ENCODE measurements around the gene ST3GAL2.

Gene ST3GAL2

GRCh38 chr16:70395345-70395901, 43.5 kb downstream of the ST3GAL2 start:
- TF ChIP-seq, protein P1, sequence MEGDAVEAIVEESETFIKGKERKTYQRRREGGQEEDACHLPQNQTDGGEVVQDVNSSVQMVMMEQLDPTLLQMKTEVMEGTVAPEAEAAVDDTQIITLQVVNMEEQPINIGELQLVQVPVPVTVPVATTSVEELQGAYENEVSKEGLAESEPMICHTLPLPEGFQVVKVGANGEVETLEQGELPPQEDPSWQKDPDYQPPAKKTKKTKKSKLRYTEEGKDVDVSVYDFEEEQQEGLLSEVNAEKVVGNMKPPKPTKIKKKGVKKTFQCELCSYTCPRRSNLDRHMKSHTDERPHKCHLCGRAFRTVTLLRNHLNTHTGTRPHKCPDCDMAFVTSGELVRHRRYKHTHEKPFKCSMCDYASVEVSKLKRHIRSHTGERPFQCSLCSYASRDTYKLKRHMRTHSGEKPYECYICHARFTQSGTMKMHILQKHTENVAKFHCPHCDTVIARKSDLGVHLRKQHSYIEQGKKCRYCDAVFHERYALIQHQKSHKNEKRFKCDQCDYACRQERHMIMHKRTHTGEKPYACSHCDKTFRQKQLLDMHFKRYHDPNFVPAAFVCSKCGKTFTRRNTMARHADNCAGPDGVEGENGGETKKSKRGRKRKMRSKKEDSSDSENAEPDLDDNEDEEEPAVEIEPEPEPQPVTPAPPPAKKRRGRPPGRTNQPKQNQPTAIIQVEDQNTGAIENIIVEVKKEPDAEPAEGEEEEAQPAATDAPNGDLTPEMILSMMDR (IDR thresholded peaks at IDR 0.05): peak; percentile 27
- no peak for DNase-seq (ENCODE audit: low spot score)
- Histone ChIP-seq H3K4me3 (no peak overlapping the region), H3K27ac (no peak overlapping the region)

- TF ChIP-seq, protein P1 (IDR thresholded peaks at IDR 0.05): no peak
- DNase-seq (ENCODE audit: low spot score): no peak
- Histone ChIP-seq H3K27ac (no peak overlapping the region), H3K4me3 (no peak overlapping the region)
Measured at GRCh38 chr16:70394853-70395252, 44.0 kb downstream of the ST3GAL2 start.

- DNase-seq (ENCODE audit: low spot score): no peak
- TF ChIP-seq, protein P1 (IDR thresholded peaks at IDR 0.05): no peak
- H3K27ac ChIP-seq: no peak overlapping the region
- H3K4me3 ChIP-seq: no peak overlapping the region
Measured at GRCh38 chr16:70393662-70394061, 45.2 kb downstream of the ST3GAL2 start.

GRCh38 chr16:70392606-70393005, 46.3 kb downstream of the ST3GAL2 start:
- TF ChIP-seq, protein P1 (IDR thresholded peaks at IDR 0.05): no peak
- DNase-seq (ENCODE audit: low spot score): no peak
- no peak overlapping the region for H3K4me3 ChIP-seq
- no peak overlapping the region for H3K27ac ChIP-seq

DNA sequence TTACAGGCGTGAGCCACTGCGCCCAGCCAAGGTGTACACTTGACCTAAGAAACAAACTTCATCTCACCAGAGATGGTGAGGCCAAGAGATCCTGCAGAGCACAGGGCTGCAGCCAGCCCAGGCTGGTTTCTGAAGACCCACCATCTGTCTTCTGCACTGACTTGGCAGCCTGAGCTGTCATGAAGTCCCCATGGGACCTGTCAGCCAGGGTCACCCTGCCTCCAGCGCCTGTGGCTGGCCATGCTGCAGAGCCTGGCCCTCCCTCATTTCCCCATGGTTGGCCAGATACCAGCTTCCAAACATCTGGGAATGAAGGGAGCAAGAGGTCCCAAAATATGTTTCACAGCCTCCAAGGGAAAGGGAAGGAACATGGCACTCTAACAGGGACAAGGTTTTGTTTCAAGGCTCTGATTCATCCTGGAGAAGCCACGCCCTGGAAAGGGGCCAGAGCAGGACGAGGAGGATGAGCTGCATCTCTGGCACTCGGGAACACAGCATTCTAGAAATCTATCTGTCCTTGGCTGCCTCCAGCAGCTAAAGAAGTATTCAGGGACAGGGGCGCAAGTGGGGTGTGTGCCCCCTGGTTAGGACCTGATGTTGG, 46.9 kb downstream of the ST3GAL2 start:
- DNase-seq (ENCODE audit: low spot score): no peak
- TF ChIP-seq, protein P1 (IDR thresholded peaks at IDR 0.05): no peak
- H3K4me3 ChIP-seq: no peak overlapping the region
- H3K27ac ChIP-seq: no peak overlapping the region

DNA sequence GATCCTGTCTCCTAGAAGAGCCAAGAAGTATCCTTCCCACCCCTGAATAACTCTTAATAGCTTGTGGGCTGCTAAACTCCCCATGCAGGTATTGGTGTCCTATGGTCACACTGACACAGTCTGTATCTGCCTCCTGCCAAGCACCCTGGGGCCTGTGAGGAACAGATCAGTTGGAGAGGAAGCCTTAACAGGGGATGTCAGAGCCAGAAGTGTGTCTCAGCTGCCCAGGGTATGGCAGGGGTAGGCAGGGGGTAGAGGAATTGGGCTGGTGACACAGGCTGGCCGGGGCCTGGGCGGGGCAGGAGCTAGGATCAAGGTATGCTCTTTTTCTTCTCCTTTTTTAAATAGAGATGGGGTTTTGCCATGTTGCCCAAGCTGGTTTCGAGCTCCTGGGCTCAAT, 47.5 kb downstream of the ST3GAL2 start:
- no peak overlapping the region for H3K27ac ChIP-seq
- no peak for DNase-seq (ENCODE audit: low spot score)
- no peak overlapping the region for H3K4me3 ChIP-seq
- TF ChIP-seq, protein P1 (IDR thresholded peaks at IDR 0.05): no peak

DNA sequence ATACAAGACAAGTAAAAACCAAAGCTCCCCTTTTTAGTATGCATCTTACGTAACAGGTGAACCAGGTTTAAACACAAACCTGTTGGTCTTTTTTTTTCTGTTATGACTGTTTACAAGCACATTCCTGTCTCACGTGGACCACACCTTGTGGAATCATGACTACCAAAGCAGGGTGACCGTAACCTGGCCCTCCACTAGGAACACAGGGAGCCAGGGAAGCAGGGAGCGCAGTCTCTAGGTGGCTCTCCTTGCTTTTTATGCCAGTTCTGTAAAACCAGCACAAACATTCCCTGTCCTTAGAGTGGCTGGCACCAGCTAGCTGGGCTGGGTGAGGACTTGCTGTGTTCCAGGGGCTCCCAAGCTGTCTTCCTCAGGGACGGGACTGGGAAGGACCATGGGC, 48.1 kb downstream of the ST3GAL2 start:
- Histone ChIP-seq H3K4me3 (no peak overlapping the region), H3K27ac (no peak overlapping the region)
- TF ChIP-seq, protein P1 (IDR thresholded peaks at IDR 0.05): no peak
- no peak for DNase-seq (ENCODE audit: low spot score)

Measured in coronary artery (tissue), 2 donors.